HG02884 (cell line): Measurements from ENCODE around the gene LRRN2.
"Not testable (repeated sequence)": the region's sequence is repeated elsewhere in the genome, so short reads cannot be mapped to it uniquely, and the experiment has no call there.

Source experiments
- ATAC-seq: cut with Tn5 transposase; IDR thresholded peaks from one replicate; pipeline ENCODE4 v1.9.1; 2021; ENCODE audit warnings: mild to moderate bottlenecking, moderate library complexity; ENCODE audit not compliant: unreplicated experiment

The LRRN2 gene

DNA sequence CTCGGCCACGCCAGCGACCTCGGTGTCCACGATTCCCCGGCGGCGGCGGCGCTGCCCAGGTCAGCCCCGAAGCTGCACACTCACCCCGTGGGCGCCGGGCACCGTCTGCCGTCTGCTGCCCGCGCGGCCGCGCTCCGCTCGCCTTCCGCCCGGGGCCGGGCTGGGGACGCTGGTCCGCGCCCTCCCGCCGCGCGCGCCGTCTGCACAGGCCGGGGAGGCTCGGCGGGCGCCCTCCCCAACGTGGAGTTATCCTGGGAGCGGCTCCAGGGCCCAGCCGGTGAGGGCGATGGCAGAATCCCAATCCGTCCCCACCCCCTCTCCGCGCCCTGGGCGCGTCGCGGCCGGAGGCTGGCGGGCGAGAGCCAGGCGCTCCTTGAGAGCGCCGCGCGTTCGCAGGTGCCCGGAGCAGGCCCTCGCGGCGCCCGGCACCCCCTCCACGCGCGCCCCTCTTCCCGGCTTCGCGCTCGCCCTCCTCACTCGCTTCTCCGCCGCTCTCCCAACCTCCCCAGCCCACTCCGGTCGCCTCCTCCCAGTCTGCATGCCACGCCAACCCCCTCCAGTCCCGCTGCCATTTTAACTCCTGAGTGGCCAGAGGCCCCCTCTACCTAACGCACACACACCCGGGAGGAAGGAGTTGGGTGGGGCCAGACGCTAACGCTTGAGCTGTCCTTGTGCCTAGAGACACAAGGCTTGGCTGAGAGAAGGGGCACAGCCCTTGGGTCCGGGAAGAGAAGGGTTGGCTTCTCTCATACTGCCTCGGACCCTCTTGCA is at the start of gene LRRN2:
Gene LRRN2 (minus strand): TSS at position 503 of the 771 bp plus-strand sequence. CDS start 65,746 bp downstream, outside the sequence.
- ATAC-seq, result no peak

DNA sequence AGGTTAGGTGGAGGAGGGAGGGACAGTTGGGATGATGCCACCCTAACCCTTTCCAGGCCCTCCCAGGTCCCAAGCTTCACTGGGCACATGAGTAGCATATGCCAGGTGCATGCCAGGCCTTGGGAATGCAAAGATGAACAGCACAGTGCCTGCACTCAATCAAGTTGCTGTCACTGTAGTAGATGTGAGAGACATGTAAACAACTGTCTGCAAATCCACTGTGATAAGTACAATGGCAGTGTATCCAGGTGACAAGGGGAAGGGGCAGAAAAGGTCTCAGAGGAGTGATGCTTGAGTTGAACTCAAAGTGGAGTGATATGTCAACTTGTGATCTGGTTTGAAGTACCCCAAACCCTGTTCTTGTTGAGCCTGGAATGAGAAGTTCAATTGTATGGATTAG is 49.5 kb upstream of the LRRN2 start:
- no peak for ATAC-seq

DNA sequence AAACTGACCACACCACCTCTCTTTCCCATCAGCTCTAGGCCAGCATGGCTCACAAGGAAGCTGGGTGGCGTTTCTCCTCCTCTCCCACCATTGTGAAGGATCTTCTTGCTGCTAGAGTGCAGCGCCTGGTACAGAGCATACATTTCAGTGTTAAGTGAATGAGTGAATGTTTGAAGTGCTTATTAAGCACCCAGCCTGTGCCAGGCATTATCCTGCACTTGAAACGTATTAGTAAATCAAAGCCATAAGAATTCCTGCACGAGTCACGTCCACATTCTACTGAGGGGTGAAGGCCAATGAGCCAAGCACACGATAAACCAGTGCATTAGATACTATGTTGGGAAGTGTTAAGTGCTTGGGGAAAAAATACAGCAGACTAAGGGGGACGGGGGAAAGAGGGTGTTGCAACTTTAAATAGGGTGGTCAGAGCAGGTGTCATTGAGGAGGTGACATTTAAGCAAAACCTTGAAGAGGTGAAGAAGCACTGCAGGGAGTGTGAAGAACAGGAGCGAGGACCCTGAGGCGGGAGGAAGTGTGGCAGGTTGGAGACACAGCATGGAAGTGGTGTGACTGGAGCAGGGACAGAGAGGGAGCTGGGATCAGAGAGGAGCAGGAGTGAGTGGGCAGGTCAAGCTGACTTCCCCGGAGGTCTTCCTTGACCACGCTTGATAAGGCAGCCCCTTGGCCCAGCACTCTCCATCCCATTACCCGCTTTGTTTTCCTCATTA is 48.5 kb upstream of the LRRN2 start:
- no peak for ATAC-seq

DNA sequence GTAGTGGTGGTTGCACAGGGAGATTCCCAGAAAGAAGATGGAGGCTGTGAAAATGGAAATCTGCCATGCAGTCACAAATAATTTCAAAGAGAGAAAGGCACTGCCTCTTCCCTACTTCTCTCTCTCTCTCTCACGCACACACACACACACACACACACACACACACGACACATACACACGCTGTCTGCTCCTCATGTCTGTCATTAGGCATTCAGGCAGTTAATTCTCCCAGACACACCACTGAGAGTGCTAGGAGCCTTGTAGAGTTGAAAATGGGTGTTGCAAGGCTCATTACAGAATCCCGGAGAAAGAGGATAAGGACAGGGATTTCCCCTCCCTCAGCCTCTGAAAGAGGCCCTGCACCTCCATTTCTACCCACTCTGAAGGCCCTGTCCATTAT is 47.8 kb upstream of the LRRN2 start:
- ATAC-seq, result no peak

DNA sequence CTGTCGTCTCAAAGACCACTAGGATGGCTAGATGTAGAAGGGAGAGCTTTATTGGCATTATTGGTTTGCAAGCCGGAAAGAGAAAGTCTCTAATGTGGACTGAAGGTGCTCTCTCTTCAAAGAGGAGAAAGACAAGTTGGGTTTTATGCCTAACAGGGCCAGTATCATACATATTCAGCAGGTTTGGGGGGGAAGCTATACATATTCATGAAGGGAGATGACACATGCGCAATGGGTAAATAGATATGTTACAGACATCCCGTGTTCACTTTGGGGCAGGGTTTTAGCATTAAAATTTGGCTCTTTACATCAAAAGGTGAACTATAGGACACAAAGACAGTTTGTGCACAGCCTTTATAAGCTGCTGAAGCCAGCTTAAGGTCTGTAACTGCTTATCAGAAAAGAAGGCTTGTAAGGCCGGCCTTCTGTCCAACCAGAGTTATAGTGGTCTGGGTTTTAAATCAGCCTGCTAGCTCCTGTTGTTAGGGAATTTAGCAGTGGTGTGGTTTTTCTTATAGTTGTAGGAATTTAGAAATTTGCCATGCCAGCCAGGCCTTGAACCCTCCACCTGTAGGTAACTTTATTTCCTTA is 46.5 kb upstream of the LRRN2 start:
- ATAC-seq, result no peak

DNA sequence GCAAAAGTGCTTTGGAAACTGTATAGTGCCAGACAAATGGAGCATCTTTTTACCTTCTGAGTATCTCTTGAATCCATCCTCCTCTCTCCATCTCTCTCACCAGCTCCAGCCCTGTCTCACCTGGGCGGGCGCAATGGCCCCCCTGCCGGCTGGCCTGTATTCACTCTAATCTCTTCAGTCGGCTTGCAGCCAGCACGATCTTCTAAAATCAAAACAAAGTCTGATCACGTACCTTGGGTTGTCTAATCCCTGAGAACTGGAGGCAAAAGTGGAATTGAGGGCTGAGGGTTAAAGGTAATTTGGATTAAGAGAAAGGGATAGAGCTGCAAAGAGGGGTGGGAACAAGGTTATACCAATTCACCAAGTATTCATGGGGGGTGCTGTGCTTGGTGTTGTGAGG is 46.0 kb upstream of the LRRN2 start:
- ATAC-seq, result no peak

DNA sequence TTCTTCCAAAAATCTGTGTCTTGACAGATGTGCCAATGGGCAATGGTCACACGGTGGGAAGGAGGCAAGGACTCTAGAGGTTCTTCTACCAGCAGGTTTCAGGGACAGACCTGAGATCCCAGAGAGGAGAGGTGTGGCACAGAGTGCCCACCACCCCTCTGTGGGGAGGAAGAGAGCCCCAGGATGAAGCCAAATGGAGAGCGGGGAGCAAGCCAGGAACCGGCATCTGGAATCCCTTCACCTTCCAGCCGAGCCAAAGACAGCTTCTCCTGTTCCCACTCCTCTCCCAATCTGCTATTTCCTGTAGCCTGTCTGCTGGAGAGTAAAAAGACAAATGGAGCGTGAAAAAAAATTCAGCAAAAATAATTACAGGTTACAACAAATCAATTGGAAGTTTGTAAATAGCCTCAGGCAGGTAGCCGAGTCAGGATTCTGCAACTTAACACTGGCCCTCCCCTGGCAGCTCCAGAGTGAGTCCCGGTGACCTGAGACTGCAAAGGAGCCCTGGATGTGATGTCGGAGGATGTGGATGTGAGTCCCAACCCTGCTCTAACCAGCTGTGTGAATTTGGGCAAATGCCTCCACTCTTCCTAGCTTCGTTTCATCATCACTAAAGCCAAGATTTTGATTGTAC is 45.4 kb upstream of the LRRN2 start:
- ATAC-seq, result no peak

DNA sequence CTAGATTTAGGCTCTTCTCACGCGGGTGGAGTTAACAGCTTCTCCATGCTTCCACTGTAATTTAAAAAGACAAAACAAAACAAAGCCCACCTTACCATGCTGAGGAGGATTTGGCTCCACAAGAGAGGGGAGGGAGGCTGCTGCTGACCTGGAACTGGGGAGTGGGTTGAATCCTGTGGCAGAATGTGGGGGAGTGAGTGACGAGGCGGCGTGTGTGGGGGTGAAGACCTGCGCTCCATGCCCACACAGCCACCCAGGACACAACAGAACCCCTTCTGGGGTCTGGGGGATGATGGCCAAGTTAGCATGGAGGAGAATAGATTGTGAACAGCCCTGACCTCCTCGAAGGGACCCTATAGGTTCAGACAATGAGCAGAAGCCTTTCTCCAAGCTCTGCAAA is 44.0 kb upstream of the LRRN2 start:
- ATAC-seq, result no peak

DNA sequence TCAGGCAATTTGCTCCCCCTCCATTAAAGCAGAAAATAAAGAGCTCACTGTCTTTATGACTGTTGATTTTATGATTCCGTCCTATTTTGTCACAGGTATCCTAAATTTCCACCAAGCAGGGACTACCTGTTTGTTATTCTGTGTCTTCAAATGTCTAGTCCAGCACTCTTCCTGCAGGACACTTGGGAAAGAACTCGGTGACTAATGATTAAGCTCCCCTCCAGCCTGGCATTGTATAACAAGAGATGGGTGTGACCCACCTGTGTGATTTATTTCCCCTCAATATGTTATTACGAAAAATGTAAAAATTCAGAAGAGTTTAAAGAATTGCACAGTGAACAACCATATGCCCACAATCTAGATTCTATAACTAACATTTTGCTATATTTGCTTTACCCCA is 42.9 kb upstream of the LRRN2 start:
- ATAC-seq, result no peak

DNA sequence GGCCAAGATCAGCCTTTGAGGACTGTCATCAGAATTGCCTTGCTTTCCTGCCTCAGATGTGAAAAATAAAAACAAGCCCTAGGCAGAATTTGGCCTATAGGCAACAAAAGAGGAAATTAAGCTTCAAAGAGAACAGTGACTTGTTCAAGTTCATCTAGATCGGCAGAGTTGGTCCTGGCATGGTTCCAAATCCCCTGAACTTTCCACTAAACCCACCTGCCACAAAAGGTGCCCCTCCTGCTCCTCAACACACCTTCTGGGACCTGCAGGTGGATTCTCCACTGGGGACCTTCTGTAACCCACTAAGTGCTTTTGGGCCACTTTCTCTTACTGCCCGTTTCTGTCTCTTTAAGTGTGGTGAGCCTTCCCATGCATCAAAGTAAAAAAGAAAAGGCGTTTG is 42.5 kb upstream of the LRRN2 start:
- no peak for ATAC-seq

DNA sequence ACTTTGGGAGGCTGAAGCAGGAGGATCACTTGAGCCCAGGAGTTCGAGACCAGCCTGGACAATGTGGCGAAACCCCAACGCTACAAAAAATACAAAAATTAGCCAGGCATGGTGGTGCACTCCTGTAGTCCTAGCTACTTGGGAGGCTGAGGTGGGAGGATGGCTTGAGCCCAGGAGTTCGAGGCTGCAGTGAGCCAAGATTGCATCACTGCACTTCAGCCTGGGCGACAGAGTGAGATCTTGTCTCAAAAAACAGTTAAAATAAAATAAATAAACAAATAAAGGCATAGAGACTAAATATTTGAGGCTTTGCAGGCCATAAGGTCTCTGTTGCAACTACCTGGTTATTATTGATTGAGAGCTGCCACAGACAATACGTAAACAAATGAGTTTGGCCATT is 41.9 kb upstream of the LRRN2 start:
- not testable (repeated sequence) for ATAC-seq

DNA sequence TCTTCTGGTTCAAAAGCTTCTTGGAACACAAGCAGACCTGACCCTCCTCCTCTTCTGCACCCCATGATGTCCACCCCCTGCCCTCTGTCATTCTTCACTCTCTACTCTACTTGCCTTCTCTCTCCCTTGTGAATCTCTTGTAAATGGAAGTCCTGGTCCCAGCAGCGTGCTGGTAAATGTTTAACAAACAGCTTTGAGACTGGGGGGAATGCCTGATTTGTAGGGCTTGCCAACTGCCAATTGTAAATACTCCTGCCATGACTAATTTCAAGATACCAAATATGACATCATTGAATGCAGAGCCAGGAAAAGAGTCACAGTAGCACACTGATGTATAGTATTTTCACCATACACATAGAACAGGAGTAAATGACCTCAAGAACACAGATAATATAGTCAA is 40.9 kb upstream of the LRRN2 start:
- ATAC-seq, result no peak

DNA sequence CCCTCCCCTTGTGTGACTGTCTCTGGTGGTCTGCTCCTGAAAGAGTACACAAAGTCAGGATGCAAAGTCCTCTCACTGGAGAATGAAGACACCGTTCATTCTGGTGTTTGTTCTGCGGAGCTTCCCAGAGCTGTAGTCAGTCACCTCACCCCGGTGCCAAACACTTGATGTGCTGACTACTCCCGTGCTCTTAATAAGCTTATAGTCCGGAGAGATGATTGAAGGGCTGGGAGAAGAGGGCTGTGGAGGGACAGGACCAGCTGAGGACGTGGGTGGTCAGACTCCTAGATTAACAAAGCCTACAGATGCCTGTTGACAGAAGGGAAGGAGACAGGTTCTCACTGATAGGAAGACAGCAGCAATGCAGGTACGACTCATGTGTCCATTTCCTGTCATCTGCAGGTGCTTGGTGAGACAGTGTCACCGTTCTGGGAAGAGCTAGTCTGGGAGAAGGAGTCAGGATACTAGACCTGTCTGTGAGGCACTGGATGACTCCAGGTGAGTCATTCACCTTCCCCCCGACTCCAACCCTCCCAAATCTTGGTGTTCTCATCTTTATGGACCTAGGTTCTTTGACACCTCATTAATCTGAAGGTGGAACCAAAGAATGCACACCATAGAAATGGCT is 40.4 kb upstream of the LRRN2 start:
- ATAC-seq, result no peak

DNA sequence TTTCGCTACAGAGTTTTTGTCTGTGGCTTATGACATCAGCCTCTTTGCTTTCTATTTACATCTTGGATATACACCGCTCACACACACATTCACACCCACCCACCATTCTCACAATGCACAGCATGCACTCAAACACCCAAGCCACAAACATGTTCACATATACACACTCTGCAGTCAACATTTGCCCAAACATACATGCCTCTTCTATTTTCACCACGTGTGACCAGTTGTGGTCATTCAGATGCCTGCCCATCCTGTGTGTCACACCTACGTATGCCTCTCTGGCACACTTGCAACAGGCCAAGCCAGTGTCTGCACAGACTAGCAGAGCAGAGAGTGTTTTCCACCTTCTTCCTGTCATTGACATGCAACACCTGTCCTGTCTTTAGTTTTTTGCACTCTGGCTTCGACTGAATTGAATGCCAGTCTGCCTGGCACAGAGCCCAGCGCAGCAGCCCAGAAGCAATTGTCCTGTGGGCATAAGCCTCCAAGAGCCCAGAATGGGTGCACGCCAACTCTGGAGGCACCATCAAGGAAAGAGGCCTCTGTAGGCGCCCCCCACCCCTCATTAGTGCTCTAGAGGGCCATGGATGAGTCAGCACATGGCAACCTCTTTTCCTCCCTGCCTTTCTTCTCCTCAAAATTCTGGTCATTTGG is 37.7 kb upstream of the LRRN2 start:
- no peak for ATAC-seq

DNA sequence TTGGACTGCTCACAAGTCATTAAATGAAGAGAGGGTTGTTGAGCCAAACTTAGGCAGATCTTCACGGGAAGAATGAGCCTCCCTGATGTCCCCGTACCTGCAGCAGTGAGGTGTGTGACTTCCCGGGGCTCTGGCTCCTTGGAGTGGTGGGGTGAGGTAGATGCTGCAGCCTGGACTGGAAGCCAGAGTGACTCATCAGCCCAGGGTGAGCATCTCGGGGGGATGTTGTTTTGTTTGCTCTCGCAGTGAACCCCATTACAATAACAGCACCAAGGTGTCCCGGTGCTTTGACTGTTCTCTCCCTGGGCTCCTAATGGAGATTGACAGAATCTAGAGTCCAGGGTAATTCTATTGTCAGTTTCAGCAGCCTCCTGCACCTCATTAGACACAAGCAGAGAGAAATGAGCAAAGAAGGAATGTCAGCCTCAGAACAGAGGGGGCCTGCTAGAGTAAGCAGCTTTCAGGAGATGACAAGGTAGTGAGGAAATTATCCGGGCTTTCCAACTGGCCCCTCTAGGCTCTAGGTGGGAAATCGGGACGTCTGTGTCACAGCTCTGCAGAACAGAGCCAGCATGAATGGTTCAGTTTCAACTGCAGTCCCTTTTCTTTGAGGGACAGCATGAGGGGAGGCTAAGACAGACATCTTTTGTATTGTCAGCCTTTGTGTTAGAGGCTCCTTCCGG is 36.0 kb upstream of the LRRN2 start:
- ATAC-seq, result no peak

DNA sequence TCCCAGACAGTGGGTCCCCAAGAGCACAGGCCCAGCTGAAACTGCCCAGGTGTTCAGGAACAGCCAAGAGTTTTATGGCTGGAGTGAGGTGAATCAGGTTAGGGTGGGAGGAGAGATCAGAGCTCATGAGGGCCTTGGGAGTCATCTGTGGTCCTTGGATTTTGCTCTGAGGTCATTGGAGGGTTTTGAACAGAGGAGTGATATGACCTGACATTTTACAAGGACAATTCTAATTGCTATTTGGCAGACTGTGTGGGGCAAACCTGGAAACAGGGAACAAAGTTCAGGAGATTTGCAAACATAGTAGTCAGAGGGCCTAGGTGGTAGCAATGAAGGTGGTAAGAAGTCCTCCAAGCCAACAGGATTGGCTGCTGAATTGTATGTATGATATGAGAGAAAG is 31.1 kb upstream of the LRRN2 start:
- no peak for ATAC-seq

DNA sequence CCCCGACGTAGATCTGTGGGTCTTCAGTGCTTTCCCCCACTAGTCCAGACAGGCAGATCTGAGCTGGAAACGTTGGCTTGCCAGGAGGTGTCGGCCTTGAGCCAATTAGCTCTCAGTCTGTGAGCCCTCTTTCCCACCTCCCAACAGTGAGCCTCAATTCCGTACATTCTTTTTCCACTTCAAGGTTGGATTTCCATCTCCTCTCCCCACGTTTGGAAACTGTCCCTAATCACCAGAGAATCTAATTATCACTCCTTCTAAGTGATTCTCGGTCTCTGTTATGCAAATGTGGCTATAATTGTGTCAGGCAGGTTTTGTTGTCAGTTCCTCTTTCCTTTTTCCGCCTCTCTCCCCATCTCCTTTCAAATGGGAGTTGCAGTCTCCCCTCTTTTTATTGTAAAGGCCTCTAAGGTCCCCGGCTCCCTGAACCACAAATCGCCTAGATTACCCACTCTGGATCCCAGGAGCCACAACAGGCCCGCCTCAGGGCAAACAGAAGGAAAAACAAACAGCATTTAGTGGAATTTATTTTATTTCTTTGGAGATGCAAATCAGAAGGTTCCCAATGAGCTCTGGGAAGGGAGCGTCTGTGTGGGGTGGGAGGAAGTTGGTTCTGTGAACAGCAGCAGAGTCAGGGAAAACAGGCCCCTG is 29.4 kb upstream of the LRRN2 start:
- ATAC-seq, result no peak

DNA sequence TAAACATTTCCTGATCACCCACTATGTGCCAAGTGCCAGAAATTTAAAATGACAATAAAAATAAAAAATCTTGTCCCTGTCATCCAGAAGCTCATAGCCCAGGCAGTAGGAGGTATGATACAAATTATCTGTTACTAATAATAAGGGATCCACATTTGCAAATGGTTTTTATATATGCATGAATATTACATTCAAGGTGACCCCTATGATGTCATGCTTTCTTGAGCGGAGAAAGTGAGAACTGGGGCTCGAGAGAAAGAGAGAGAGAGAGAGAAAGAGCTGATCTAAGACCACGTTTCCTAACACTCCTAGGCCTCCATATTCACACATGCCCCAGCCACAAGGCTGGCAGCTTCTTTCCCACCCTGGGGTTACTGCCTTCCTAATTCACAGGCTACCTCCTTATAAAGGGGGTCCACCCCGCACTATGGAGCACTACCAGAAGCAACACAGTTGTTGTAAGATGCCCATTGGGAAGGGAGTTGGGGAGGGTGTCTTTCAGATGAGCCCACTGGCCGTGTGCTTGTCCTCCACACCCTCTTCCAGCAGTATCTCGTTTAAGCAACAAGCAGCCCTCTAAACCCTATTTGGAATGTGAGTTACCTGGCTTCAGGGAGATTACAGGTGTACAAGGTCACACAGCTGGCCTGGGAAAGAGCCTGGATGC is 28.8 kb upstream of the LRRN2 start:
- no peak for ATAC-seq

DNA sequence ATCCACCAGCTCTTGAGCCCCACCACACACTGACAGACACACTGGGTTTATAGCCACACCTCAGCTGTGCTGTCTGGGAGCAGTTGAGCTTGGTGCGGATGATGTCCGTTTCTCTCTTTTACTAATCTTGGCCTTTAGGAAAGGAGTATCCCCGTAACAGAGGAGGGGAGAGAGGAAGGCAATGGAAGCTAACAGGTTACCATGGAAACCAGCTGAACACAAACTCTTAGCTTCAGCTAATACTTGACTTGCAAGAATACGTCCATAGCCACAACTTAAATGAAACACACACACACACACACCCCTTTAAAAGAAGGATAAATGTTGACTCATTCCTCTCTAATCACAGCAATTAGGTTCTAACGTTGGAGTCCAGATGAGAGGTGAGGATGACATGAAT is 28.0 kb upstream of the LRRN2 start:
- ATAC-seq, result no peak
